Colonic mucosa (tissue), 4 donors: ENCODE measurements around the gene NRARP. TPM values are rescaled to one million over a fixed set of nuclear protein-coding genes. Genes with fewer than 3 reads are reported as not detected.

Source experiments
- DNase-seq: peaks from one replicate; pipeline ENCODE4 v3.0.0-alpha.2; 2020
- H3K27ac ChIP-seq: fragments of 200-600 bp; one replicate; pipeline ENCODE4 v1.8.0; 2021
- H3K27me3 ChIP-seq: fragments of 200-600 bp; one replicate; pipeline ENCODE4 v1.8.0; 2021
- H3K36me3 ChIP-seq: fragments of 200-600 bp; one replicate; pipeline ENCODE4 v1.8.0; 2021
- H3K4me1 ChIP-seq: fragments of 200-600 bp; one replicate; pipeline ENCODE4 v1.8.0; 2021; ENCODE audit warnings: mild to moderate bottlenecking
- H3K4me3 ChIP-seq: fragments of 200-600 bp; one replicate; pipeline ENCODE4 v1.8.0; 2021
- H3K9ac ChIP-seq, 2 donors: one replicate each; pipeline ENCODE4 v1.7.0; 2013; ENCODE audit warnings: control low read depth in 2 of 2, low read depth in 2 of 2, low read length in 2 of 2
- H3K9me3 ChIP-seq: fragments of 200-600 bp; one replicate; pipeline ENCODE4 v1.8.0; 2021
- CTCF ChIP-seq: fragments of 200-600 bp; IDR thresholded peaks from one replicate; pipeline ENCODE4 v1.8.0; 2022; ENCODE audit warnings: antibody characterized with exemption, mild to moderate bottlenecking
- intact Hi-C: fragments of 100-400 bp; cut with DNase I; formaldehyde crosslinking; loops from one replicate; pipeline ENCODE4 v1.14.1; 2022
- total RNA-seq, 2 donors: library from RNA; stranded (reverse); fragmentation: NEBNext Ultra II Directional in 1 of 2; extraction: Animal tissue kit (Norgen Biotek cat#: 25700) in 1 of 2; gene quantifications; one replicate each; pipeline ENCODE4 v1.2.1, GENCODE V29; 2021
- donor health status: healthy.
- donor health status: DM: no; HTN: no; CAD: no.
- donor health status: DM: no; HTN: no; CAD: no.

NRARP gene
- total RNA-seq, 2 donors from 2014 or later, result 120 to 178 TPM

GRCh38 chr9:137255448-137256114 lies 46.5 kb downstream of the NRARP start:
- Histone ChIP-seq H3K36me3 (no peaks in the 10 kb centered on the region), H3K9me3 (no peaks in the 10 kb centered on the region), H3K4me3 (peak overlapping the region; percentile 92), H3K27me3 (no peaks in the 10 kb centered on the region), H3K4me1 (peaks cover 11% of the 10 kb centered on the region), H3K9ac (peak overlapping the region; percentile 78 to 89), H3K27ac (peak overlapping the region; percentile 69)
- TF ChIP-seq CTCF, result no peak
- peak; percentile 65 for DNase-seq
- intact Hi-C loops, result no loop called here

DNA sequence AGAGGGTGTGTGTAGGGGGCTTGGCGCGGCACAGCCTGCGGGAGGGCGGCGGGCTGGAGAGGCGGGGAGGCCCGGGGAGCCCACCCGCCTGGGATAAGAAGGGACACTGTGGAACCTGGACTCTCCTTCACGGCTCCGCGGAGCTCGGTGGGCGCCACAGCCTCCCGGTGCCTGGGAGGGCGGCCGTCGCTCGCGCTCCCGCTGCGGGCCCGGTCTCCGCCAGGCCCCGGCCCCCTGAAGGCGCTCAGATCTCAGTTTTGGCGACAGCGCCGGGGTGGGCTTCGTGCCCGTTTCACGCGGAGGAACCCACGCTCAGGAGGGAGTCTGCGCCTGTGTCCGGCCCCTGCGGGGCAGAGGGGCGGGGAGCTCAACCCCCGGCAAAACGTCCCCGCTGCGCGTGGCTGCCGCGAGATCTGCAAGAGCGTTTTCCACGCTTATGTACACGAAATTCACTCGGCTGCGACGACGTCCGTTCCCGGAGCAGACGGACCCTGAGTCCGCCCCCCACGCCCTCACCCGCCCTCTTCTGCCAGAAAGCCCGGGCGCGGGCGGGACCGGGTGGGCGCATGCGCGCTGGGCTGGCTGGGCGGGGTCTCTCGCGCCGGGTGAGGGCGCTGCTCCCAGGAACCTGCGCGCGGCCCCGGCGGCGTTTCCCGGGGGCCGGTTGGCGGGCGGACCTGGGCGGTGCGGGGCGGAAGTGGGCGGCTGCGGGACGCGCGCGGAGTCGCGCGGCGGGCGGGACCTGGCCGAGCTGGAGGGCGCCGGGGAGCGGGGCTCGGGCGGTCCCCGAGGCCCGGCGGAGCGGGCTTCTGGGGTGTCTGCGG lies 47.2 kb downstream of the NRARP start, which contains the start of gene NELFB:
TSS of gene NELFB (plus strand) at position 704 of the 824 bp plus-strand sequence.
- H3K27me3 ChIP-seq, result no peaks in the 10 kb centered on the region
- peak within 1 kb of the TSS; percentile 72 for H3K27ac ChIP-seq
- H3K4me1 ChIP-seq, result peaks cover 11% of the 10 kb centered on the region
- H3K4me3 ChIP-seq, result peak within 1 kb of the TSS; percentile 92
- peak; percentile 95 for DNase-seq
- intact Hi-C loops, result no loop called here
- peak within 1 kb of the TSS; percentile 78 to 89 for H3K9ac ChIP-seq
- H3K9me3 ChIP-seq, result no peaks in the 10 kb centered on the region
- TF ChIP-seq CTCF, result no peak
- H3K36me3 ChIP-seq, result no peaks in the 10 kb centered on the region

GRCh38 chr9:137253717-137254623 lies 48.1 kb downstream of the NRARP start:
- peaks cover 11% of the 10 kb centered on the region for H3K4me1 ChIP-seq
- H3K36me3 ChIP-seq, result no peaks in the 10 kb centered on the region
- intact Hi-C loops, result no loop called here
- peak overlapping the region; percentile 70 to 88 for H3K9ac ChIP-seq
- H3K4me3 ChIP-seq, result peak overlapping the region; percentile 92
- no peak for TF ChIP-seq CTCF
- H3K27me3 ChIP-seq, result no peaks in the 10 kb centered on the region
- peak; percentile 66 for DNase-seq
- H3K27ac ChIP-seq, result peak overlapping the region; percentile 72
- H3K9me3 ChIP-seq, result no peaks in the 10 kb centered on the region

DNA sequence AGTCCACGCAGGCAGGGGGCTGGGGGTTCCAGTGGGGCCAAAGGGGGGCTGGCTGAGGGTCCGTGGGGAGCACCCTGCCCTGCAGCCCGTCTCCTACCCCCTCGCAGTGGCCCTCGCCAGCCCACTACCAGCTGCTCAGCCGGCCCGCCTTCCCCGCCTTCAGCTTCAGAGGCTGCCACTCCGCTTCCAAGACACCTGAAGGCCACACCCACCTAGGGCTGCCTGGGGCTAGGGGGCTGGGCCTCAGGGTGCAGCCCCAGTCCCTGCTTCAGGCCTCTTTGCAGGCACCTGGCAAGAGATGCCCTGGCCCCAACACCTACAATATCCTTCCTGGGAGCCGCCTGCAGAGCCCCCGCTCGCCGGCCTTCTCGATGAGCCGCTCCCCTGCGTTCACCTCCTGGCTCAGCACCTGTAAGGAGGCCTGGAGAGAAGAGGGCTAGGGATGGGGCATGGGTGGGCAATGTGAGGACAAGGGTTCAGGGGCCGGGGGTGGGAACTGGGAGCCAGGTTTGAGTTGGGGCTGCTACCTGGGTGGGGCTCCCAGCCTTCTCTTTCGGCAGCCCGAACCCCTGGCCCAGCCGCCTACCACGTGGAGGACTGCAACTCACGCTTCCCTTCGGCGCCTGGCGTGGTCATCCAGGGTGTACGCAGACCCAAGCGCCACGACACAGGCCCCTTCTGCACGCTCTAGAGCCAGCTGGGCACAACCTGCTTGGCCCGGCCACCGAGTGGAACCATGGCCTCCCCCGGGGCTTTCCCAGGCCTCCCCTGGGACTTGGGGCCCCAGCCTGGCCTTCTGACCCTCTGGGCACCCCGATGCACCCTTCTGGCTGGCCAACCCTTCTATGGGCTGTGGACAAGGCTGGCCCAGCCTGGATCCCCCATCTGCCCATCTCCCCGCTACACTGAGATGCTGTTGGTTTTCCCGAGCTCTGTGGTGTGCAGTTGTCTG lies 49.2 kb downstream of the NRARP start:
- H3K27ac ChIP-seq, result no peak overlapping the region

More for the DNA sequence above, 49.2 kb downstream of the NRARP start:
- H3K36me3 ChIP-seq, result no peaks in the 10 kb centered on the region
- H3K9me3 ChIP-seq, result no peaks in the 10 kb centered on the region
- H3K4me3 ChIP-seq, result no peak overlapping the region
- H3K27me3 ChIP-seq, result no peaks in the 10 kb centered on the region
- TF ChIP-seq CTCF, result no peak
- H3K9ac ChIP-seq, result no peak overlapping the region
- no peak for DNase-seq
- H3K4me1 ChIP-seq, result peaks cover 11% of the 10 kb centered on the region
- intact Hi-C loops, result no loop called here
